GM12878 (cell line): ENCODE results near the gene UNKL. TPM values are rescaled to one million over a fixed set of nuclear protein-coding genes. Genes with fewer than 3 reads are reported as not detected.

Experiments
- ATAC-seq: fragments of 200-7000 bp; cut with Tn5 transposase; 3 replicates; pipeline ENCODE4 v1.9.1; 2020; ENCODE audit warnings: mild to moderate bottlenecking, moderate library complexity
- BruUV-seq: library from RNA; stranded (reverse); fragments of 400-500 nt; replicated peaks from 2 replicates; lab custom pipeline; 2021; lab: Mats Ljungman, UMichigan
- CTCF ChIA-PET: fragments of 300-600 bp; sonication (Branson Sonifier 250); formaldehyde crosslinking; extraction: SDS; loops from one replicate; lab custom pipeline; 2021; ENCODE audit warnings: inconsistent platforms; lab: Yijun Ruan, JAX
- POLR2A ChIA-PET: fragments of 350-600 bp; formaldehyde crosslinking; extraction: SDS; loops from one replicate; lab custom pipeline; 2021; ENCODE audit warnings: inconsistent platforms; lab: Charles Lee
- RAD21 ChIA-PET: fragments of 300-600 bp; sonication (Branson Sonifier 250); formaldehyde crosslinking; loops from one replicate; lab custom pipeline; 2023; ENCODE audit warnings: antibody characterized with exemption; ENCODE audit not compliant: unreplicated experiment; lab: Charles Lee
- SMC1A ChIA-PET: fragments of 300-600 bp; sonication (Branson Sonifier 250); formaldehyde crosslinking; loops from one replicate; lab custom pipeline; 2023; ENCODE audit not compliant: unreplicated experiment, uncharacterized antibody; lab: Charles Lee
- DNase-seq: peaks from one replicate; pipeline ENCODE4 v3.0.0-alpha.2; 2011; ENCODE audit warnings: low read depth, low spot score
- FAIRE-seq: peaks from 3 replicates; lab custom pipeline; 2011; peaks lifted over from hg19 to GRCh38; lab: Jason Lieb, UNC
- H2AFZ ChIP-seq: 2 replicates; pipeline ENCODE4 v1.6.0; 2011; ENCODE audit warnings: low read depth, low read length, control low read depth; ENCODE audit not compliant: control insufficient read depth
- H3K27ac ChIP-seq: 2 replicates; pipeline ENCODE4 v1.5.1; 2011; ENCODE audit warnings: control low read depth; ENCODE audit not compliant: control insufficient read depth, insufficient read depth
- H3K27me3 ChIP-seq, 2 experiments: replicated peaks in 1 of 2; 2 replicates each; pipeline versions ENCODE4 v1.6.0 to v1.6.1; 2011; ENCODE audit warnings: low read length in 1 of 2; ENCODE audit not compliant: control insufficient read depth in 2 of 2, insufficient read depth in 2 of 2
- H3K36me3 ChIP-seq, 2 experiments: 2 replicates each; pipeline ENCODE4 v1.5.1; 2011; ENCODE audit warnings: low read length in 1 of 2; ENCODE audit not compliant: control insufficient read depth in 2 of 2, insufficient read depth in 2 of 2
- H3K4me1 ChIP-seq: 2 replicates; pipeline ENCODE4 v1.6.1; 2011; ENCODE audit warnings: mild to moderate bottlenecking, low read length, moderate library complexity, mixed read lengths; ENCODE audit not compliant: control insufficient read depth, insufficient read depth
- H3K4me2 ChIP-seq: 2 replicates; pipeline ENCODE4 v1.6.0; 2011; ENCODE audit warnings: control low read depth; ENCODE audit not compliant: control insufficient read depth, insufficient read depth
- H3K4me3 ChIP-seq: fragments of 200-600 bp; sonication (generic); 2 replicates; pipeline ENCODE4 v1.5.1; 2016
- H3K79me2 ChIP-seq: 2 replicates; pipeline ENCODE4 v1.6.0; 2011; ENCODE audit warnings: low read length; ENCODE audit not compliant: control insufficient read depth, insufficient read depth
- H3K9ac ChIP-seq: 2 replicates; pipeline ENCODE4 v1.8.0; 2011; ENCODE audit warnings: low read length, control low read depth, mixed read lengths; ENCODE audit not compliant: control insufficient read depth, insufficient read depth
- H3K9me3 ChIP-seq: replicated peaks from 3 replicates; pipeline ENCODE4 v1.5.1; 2011; ENCODE audit warnings: mild to moderate bottlenecking, low read length; ENCODE audit not compliant: control insufficient read depth, insufficient read depth
- H4K20me1 ChIP-seq: 2 replicates; pipeline ENCODE4 v1.6.0; 2011; ENCODE audit not compliant: control insufficient read depth, insufficient read depth
- CBX3 ChIP-seq: fragments of 200-600 bp; sonication (generic); IDR thresholded peaks from 2 replicates; pipeline ENCODE4 v1.6.1; 2016; ENCODE audit warnings: low read depth, borderline replicate concordance
- CEBPZ ChIP-seq: fragments of 150-350 bp; IDR thresholded peaks from 2 replicates; pipeline ENCODE4 v1.6.1; 2016; ENCODE audit warnings: low read depth, low read length
- FOXM1 ChIP-seq: IDR thresholded peaks from 2 replicates; pipeline ENCODE4 v1.6.1; 2012; ENCODE audit warnings: low read depth, mild to moderate bottlenecking, inconsistent platforms, low read length, moderate library complexity
- PML ChIP-seq: IDR thresholded peaks from 2 replicates; pipeline ENCODE4 v1.6.1; 2012; ENCODE audit warnings: low read length, inconsistent platforms
- TCF12 ChIP-seq: IDR thresholded peaks from 2 replicates; pipeline ENCODE4 v1.6.1; 2011; ENCODE audit warnings: low read depth, mild to moderate bottlenecking, low read length
- ZNF217 ChIP-seq: fragments of 450-650 bp; IDR thresholded peaks from 2 replicates; pipeline ENCODE4 v1.6.1; 2017; ENCODE audit warnings: antibody characterized with exemption, mild to moderate bottlenecking
- WGBS: methylation state at CpG from one replicate; pipeline ENCODE4 v1.1.6; 2016; ENCODE audit warnings: low lambda C conversion rate; ENCODE audit not compliant: insufficient replicate concordance, insufficient coverage; ENCODE audit errors: missing lambda C conversion rate; 5-methylcytosine and 5-hydroxymethylcytosine counted together
- in situ Hi-C: fragments of 300-500 bp; cut with MboI; formaldehyde crosslinking; loops from 9 replicates; pipeline ENCODE4 v1.14.3; 2018; ENCODE audit warnings: mixed read lengths
- intact Hi-C: fragments of 100-400 bp; cut with micrococcal nuclease; formaldehyde crosslinking; loops from one replicate; pipeline ENCODE4 v1.14.2; 2022; ENCODE audit not compliant: unreplicated experiment
- polyA plus RNA-seq, 11 experiments: library from polyadenylated mRNA; depleted of rRNA in 4 of 11; unstranded in 6 of 11; stranded (reverse) in 5 of 11; fragments of >200 nt; fragmentation: Nextera tagmentation in 4 of 11; fragmentation: Illumina TruSeq in 1 of 11; extraction: Ambion mirVana in 4 of 11; extraction: Trizol in 1 of 11; gene quantifications; 1 replicate in 1 of 11; 2 replicates in 10 of 11; pipeline versions ENCODE4 v1.2.1 to v1.2.3, GENCODE V29; 2011 to 2016; ENCODE audit warnings: inconsistent platforms in 2 of 11, missing spikeins in 2 of 11, low read depth in 1 of 11
- total RNA-seq, 4 experiments: library from RNA; depleted of rRNA in 3 of 4; stranded (reverse); fragments of >200 nt in 3 of 4; fragmentation: Illumina TruSeq in 1 of 4; extraction: Trizol in 1 of 4; gene quantifications; 2 replicates each; pipeline versions ENCODE4 v1.2.1 to v1.2.3, GENCODE V29; 2013 to 2021
- TF ChIP-seq, protein P1 (sequence below): fragments of 450-650 bp; IDR thresholded peaks from 2 replicates; pipeline ENCODE4 v1.6.1; 2018; ENCODE audit warnings: mild to moderate bottlenecking, low read depth, moderate library complexity; ENCODE audit not compliant: partially characterized antibody
- TF ChIP-seq, protein P2 (sequence below): fragments of 450-650 bp; IDR thresholded peaks from 2 replicates; pipeline ENCODE4 v1.6.1; 2014; ENCODE audit warnings: mild to moderate bottlenecking
- TF ChIP-seq, protein P3 (sequence below): fragments of 450-650 bp; formaldehyde crosslinking; IDR thresholded peaks from 2 replicates; pipeline ENCODE4 v1.5.0; 2022; ENCODE audit warnings: mild to moderate bottlenecking, missing genetic modification characterization

The UNKL gene
- total and polyA plus RNA-seq, 10 of the 15 experiments (the other 5 are each of a cell fraction or from before 2014, with no cell fraction given), result 0.40 to 21.6 (median 9.1) TPM

GRCh38 chr16:1453316-1453715 lies 38.8 kb upstream of the UNKL start:
- Histone ChIP-seq H3K4me2 (no peak overlapping the region), H3K4me1 (peaks cover under 1% of the 10 kb centered on the region), H3K9me3 (no peaks in the 10 kb centered on the region), H3K36me3 (no peaks in the 10 kb centered on the region; a peak in 3 of 4 replicates), H3K27me3 (no peaks in the 10 kb centered on the region), H3K27ac (no peak overlapping the region), H4K20me1 (no peaks in the 10 kb centered on the region), H3K4me3 (no peak overlapping the region), H3K9ac (no peak overlapping the region), H3K79me2 (no peaks in the 10 kb centered on the region), H2AFZ (no peak overlapping the region)
- RAD21 ChIA-PET, result no interaction called here
- no peak for DNase-seq
- SMC1A ChIA-PET, result no interaction called here
- POLR2A ChIA-PET, result no interaction called here
- intact Hi-C loops (no loop called here), in situ Hi-C loops (no loop called here)
- 92% methylated on average over 16 of the region's 19 CpGs for WGBS
- CTCF ChIA-PET, result no interaction called here
- TF ChIP-seq TCF12 (no peak), CEBPZ (no peak), FOXM1 (no peak), PML (no peak), ZNF217 (no peak), CBX3 (no peak)
- TF ChIP-seq, protein P1, sequence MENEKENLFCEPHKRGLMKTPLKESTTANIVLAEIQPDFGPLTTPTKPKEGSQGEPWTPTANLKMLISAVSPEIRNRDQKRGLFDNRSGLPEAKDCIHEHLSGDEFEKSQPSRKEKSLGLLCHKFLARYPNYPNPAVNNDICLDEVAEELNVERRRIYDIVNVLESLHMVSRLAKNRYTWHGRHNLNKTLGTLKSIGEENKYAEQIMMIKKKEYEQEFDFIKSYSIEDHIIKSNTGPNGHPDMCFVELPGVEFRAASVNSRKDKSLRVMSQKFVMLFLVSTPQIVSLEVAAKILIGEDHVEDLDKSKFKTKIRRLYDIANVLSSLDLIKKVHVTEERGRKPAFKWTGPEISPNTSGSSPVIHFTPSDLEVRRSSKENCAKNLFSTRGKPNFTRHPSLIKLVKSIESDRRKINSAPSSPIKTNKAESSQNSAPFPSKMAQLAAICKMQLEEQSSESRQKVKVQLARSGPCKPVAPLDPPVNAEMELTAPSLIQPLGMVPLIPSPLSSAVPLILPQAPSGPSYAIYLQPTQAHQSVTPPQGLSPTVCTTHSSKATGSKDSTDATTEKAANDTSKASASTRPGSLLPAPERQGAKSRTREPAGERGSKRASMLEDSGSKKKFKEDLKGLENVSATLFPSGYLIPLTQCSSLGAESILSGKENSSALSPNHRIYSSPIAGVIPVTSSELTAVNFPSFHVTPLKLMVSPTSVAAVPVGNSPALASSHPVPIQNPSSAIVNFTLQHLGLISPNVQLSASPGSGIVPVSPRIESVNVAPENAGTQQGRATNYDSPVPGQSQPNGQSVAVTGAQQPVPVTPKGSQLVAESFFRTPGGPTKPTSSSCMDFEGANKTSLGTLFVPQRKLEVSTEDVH, result no peak
- TF ChIP-seq, protein P2, sequence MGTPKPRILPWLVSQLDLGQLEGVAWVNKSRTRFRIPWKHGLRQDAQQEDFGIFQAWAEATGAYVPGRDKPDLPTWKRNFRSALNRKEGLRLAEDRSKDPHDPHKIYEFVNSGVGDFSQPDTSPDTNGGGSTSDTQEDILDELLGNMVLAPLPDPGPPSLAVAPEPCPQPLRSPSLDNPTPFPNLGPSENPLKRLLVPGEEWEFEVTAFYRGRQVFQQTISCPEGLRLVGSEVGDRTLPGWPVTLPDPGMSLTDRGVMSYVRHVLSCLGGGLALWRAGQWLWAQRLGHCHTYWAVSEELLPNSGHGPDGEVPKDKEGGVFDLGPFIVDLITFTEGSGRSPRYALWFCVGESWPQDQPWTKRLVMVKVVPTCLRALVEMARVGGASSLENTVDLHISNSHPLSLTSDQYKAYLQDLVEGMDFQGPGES, result no peak
- TF ChIP-seq, protein P3, sequence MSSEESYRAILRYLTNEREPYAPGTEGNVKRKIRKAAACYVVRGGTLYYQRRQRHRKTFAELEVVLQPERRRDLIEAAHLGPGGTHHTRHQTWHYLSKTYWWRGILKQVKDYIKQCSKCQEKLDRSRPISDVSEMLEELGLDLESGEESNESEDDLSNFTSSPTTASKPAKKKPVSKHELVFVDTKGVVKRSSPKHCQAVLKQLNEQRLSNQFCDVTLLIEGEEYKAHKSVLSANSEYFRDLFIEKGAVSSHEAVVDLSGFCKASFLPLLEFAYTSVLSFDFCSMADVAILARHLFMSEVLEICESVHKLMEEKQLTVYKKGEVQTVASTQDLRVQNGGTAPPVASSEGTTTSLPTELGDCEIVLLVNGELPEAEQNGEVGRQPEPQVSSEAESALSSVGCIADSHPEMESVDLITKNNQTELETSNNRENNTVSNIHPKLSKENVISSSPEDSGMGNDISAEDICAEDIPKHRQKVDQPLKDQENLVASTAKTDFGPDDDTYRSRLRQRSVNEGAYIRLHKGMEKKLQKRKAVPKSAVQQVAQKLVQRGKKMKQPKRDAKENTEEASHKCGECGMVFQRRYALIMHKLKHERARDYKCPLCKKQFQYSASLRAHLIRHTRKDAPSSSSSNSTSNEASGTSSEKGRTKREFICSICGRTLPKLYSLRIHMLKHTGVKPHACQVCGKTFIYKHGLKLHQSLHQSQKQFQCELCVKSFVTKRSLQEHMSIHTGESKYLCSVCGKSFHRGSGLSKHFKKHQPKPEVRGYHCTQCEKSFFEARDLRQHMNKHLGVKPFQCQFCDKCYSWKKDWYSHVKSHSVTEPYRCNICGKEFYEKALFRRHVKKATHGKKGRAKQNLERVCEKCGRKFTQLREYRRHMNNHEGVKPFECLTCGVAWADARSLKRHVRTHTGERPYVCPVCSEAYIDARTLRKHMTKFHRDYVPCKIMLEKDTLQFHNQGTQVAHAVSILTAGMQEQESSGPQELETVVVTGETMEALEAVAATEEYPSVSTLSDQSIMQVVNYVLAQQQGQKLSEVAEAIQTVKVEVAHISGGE (CRISPR knock-in tag), result no peak
- no TSS peak for BruUV-seq
- ATAC-seq, result no peak
- FAIRE-seq, result no peak
